Colon (tissue), 2 donors: Measurements from ENCODE around the gene IL2RA.
"Not testable (repeated sequence)": the region's sequence is repeated elsewhere in the genome, so short reads cannot be mapped to it uniquely, and the experiment has no call there.

Experiments
- FAIRE-seq: peaks from 2 replicates; lab custom pipeline; 2012; peaks lifted over from hg19 to GRCh38; lab: Jason Lieb, UNC
- donor health status: control.
- donor health status: control.

IL2RA gene

GRCh38 chr10:6013413-6014192 lies 48.6 kb downstream of the IL2RA start:
- no peak for FAIRE-seq

- FAIRE-seq = no peak
These were observed 49.9 kb downstream of the IL2RA start for GRCh38 chr10:6012121-6012905.

GRCh38 chr10:6011558-6011957 lies 50.6 kb downstream of the IL2RA start:
- no peak for FAIRE-seq

GRCh38 chr10:6010569-6010968 lies 51.6 kb downstream of the IL2RA start:
- FAIRE-seq = no peak

GRCh38 chr10:6009961-6010360 lies 52.2 kb downstream of the IL2RA start:
- FAIRE-seq = no peak

- no peak for FAIRE-seq
These were observed 53.0 kb downstream of the IL2RA start for GRCh38 chr10:6009150-6009549.

- no peak for FAIRE-seq
These were observed 53.5 kb downstream of the IL2RA start for GRCh38 chr10:6008497-6009142.

GRCh38 chr10:6006991-6007390 lies 55.2 kb downstream of the IL2RA start:
- no peak for FAIRE-seq

- no peak for FAIRE-seq
These were observed 55.6 kb downstream of the IL2RA start for GRCh38 chr10:6006546-6006945.

GRCh38 chr10:6005856-6006395 lies 56.2 kb downstream of the IL2RA start:
- no peak for FAIRE-seq

- FAIRE-seq = not testable (repeated sequence)
These were observed 56.9 kb downstream of the IL2RA start for GRCh38 chr10:6005161-6005804.

- no peak for FAIRE-seq
These were observed 59.2 kb downstream of the IL2RA start for GRCh38 chr10:6002809-6003510.

- FAIRE-seq = no peak
These were observed 62.6 kb downstream of the IL2RA start for GRCh38 chr10:5999440-6000165.

GRCh38 chr10:5996696-5997095 lies 65.5 kb downstream of the IL2RA start:
- no peak for FAIRE-seq

- FAIRE-seq = no peak
These were observed 69.8 kb downstream of the IL2RA start for GRCh38 chr10:5992398-5992797.

- FAIRE-seq = no peak
These were observed 70.5 kb downstream of the IL2RA start for GRCh38 chr10:5991708-5992107.

GRCh38 chr10:5989756-5990155 lies 72.4 kb downstream of the IL2RA start:
- FAIRE-seq = no peak

- no peak for FAIRE-seq
These were observed 73.7 kb downstream of the IL2RA start for GRCh38 chr10:5988336-5988920.

GRCh38 chr10:5987747-5988146 lies 74.4 kb downstream of the IL2RA start:
- FAIRE-seq = no peak

- FAIRE-seq = no peak
These were observed 77.1 kb downstream of the IL2RA start for GRCh38 chr10:5985029-5985428.
